Head of caudate nucleus (tissue), 42 donors: ENCODE measurements around the gene MYO1F.
"Not testable (repeated sequence)": the region's sequence is repeated elsewhere in the genome, so short reads cannot be mapped to it uniquely, and the experiment has no call there.

Experiments
- DNase-seq, 42 donors: peaks; one replicate each; pipeline versions ENCODE4 v3.0.0 to v3.0.0-alpha.2; 2020 to 2021; ENCODE audit warnings: mixed read lengths in 7 of 42
- intact Hi-C: fragments of 100-400 bp; cut with DNase I; formaldehyde crosslinking; loops from one replicate; pipeline ENCODE4 v1.15.0; 2022

The MYO1F gene

DNA sequence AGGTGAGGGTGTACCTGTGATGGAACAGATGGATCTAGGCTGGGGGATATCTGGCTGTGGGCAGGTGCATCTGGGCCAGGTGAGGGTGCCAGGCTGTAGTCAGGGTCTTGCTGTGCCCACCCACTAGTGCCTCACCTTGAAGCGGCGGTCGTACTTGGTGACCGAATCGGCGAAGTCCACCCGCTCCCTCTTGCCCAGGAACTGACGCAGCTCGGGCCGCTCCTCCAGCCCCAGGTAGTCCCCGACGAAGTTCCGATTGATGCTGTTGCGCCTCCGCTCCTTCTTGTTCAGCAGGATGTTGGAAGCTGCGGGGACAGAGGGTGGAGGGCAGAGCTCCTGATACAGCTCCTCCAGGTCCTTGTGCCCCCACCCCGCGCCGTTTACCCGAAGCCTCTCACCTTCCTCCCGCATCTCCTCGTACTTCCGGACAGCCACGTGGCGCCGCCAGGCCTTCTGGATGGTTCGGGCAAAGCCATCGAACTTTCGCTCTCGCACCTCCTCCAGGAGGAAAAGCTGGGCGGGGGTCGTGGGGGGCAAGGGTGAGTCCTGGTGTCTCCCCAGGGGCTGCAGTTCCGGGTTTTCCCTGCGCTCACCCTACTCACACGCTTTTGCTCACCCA is 47.1 kb downstream of the MYO1F start:
- DNase-seq, result no peak
- intact Hi-C loops, result no loop called here

GRCh38 chr19:8529369-8530006 is 47.8 kb downstream of the MYO1F start:
- DNase-seq, result no peak
- intact Hi-C loops, result no loop called here

GRCh38 chr19:8528500-8528899 is 48.7 kb downstream of the MYO1F start:
- DNase-seq, result no peak
- intact Hi-C loops, result no loop called here

- DNase-seq, result peak; percentile 76 to 96 (median 89)
- intact Hi-C loops, result no loop called here
Observed at GRCh38 chr19:8526345-8527091, 50.7 kb downstream of the MYO1F start.

- DNase-seq, result no peak
Observed at GRCh38 chr19:8525401-8525684, 51.9 kb downstream of the MYO1F start.

DNA sequence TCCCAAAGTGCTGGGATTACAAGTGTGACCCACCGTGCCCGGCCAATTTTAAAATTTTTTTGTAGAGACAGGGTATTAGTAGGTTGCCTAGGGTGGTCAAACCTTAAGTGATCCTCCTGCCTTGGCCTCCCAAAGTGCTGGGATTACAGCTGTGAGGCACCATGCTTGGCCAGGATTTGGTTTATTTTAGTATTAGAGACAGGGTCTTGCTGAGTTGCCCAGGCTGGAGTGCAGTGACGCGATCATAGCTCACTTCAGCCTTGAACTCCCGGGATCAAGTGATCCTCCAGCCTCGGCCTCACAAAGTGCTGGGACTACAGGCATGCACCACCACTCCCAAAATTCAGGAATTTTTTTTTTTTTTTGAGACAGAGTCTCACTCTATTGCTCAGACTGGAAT is 57.9 kb downstream of the MYO1F start:
- DNase-seq, result no peak
- intact Hi-C loops, result no loop called here

More at GRCh38 chr19:8525401-8525684, 51.9 kb downstream of the MYO1F start:
- intact Hi-C loops, result no loop called here

DNA sequence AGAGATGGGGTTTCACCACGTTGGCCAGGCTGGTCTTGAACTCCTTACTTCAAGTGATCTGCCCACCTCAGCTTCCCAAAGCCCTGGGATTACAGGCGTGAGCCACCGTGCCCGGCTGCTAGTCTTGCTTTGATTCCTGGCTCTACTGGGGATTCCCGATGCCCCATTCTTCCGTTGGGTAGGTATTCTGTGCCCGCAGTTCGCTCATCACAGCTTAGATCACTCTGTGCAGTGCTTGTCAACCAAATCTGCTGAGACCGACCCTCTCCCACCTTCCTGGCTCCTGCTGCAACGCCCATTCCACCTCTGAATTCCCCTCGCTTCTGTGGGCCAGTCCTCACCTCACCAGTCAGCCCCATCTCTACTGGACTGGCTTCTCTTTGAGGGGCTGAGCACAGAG is 58.7 kb downstream of the MYO1F start:
- no peak for DNase-seq
- intact Hi-C loops, result no loop called here

DNA sequence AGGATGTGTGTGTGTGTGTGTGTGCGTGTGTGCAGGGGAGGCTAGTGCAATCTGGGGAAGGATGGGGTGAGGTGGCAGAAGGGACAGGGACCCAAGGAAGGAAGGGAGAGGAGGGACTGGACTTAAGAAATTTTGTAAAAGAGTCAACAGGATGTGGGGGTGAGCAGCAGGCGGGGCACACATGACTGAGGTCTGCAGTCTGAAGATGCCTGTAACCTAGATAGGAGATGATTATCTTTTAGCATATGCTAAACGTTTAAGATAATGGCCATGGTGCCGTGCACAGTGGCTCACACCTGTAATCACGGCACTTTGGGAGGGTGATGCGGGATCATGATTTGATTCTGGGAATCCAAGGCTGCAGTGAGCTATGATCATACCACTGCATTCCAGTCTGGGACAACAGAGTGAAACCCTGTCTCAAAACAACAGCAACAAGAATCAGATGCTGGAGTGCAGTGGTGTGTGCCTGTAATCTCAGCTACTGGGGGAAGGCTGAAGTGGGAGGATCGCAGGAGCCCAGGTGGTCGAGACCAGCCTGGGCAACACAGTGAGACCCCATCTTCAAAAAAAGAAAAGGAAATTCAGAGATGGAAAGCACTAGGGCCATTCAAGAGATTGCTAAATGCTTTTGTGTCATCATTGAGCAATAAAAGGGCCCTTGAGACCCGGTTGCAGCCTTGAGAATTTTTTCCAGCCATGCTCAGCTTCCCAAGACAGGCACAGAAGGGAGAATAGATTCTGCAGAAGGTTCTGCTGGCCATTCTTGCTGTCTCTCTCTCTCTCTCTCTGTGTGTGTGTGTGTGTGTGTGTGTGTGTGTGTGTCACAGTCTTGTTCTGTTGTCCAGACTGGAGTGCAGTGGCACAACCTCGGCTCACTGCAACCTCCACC is 59.4 kb downstream of the MYO1F start:
- no peak for DNase-seq
- intact Hi-C loops, result no loop called here

GRCh38 chr19:8515317-8515716 is 61.9 kb downstream of the MYO1F start:
- intact Hi-C loops, result no loop called here
- peak in 27 of 42 donors; percentile 25 to 83 (median 54) for DNase-seq

- DNase-seq, intact Hi-C loops: not testable (repeated sequence)
Observed at GRCh38 chr19:8514505-8515009, 62.7 kb downstream of the MYO1F start.

DNA sequence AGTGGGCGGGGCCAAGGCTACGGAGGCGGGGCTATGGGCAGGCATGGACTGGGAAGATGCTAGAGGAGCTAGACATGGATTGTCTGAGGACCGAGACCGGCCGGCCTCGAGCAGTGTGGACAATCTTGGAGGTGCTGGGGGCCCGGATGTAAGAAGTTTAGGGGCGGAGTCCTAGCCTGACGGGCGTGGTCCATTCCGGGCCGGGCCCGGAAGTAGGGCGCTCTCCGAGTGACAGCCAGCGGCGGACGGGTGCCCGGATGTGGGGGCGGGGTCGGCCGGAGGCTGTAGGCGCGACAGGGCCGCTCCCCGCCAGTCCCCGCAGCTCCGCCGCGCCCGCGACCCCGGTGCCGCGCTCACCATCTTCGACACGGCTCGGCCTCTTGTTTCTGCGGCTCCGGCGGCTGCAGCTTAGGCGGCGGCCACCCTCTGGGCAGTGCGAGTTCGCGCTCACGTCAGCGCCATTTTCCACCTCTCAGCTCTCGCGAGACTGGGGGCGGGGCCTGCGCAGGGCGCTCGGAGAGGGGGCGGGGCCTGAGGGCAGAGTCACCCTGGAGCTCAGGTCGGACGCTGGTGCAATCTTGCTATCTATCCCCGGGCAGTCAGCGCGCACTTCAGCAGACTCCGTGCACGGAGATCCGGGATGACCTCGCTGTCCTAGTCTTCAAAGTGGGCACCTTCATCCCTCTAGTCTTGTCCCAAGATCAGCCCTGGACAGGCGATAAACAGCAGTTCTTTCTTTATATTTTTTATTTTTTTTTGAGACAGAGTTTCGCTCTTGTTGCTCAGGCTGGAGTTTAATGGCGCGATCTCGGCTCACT is 63.3 kb downstream of the MYO1F start, which contains the start of gene ZNF414:
TSS of gene ZNF414 (minus strand) at position 481 of the 818 bp plus-strand sequence. CDS start at position 360, 121 bp downstream.
- intact Hi-C loops, result no loop called here
- DNase-seq, result peak; percentile 92 to 99 (median 96)

GRCh38 chr19:8513036-8513686 is 64.1 kb downstream of the MYO1F start:
- no peak for DNase-seq
- intact Hi-C loops, result no loop called here

GRCh38 chr19:8512115-8512967 is 64.9 kb downstream of the MYO1F start:
- intact Hi-C loops, result no loop called here
- no peak for DNase-seq

GRCh38 chr19:8511573-8512101 is 65.6 kb downstream of the MYO1F start:
- intact Hi-C loops, result no loop called here
- DNase-seq, result no peak

GRCh38 chr19:8510589-8511115 is 66.6 kb downstream of the MYO1F start:
- no peak for DNase-seq
- intact Hi-C loops, result no loop called here

GRCh38 chr19:8506402-8506957 is 70.8 kb downstream of the MYO1F start:
- intact Hi-C loops, result loop anchor here (10.0 kb wide), 1 partner anchor 92 kb away; the partner anchor contains the start of gene MARCHF2
- DNase-seq, result no peak
